Stomach (tissue), 9 donors: ENCODE measurements around the gene ADSS1. TPM values are rescaled to one million over a fixed set of nuclear protein-coding genes. Genes with fewer than 3 reads are reported as not detected.

ENCODE experiments used
- DNase-seq, 2 donors: peaks; one replicate each; pipeline versions ENCODE4 v3.0.0 to v3.0.0-alpha.2; 2013 to 2019
- H3K27ac ChIP-seq, 5 donors: fragments of 200-600 bp in 4 of 5; sonication (generic) in 4 of 5; one replicate each; pipeline ENCODE4 v1.5.1; 2013 to 2019; ENCODE audit warnings: mild to moderate bottlenecking in 1 of 5, moderate library complexity in 1 of 5
- H3K27me3 ChIP-seq, 3 donors: fragments of 200-600 bp; sonication (generic); one replicate each; pipeline ENCODE4 v1.5.1; 2017 to 2019; ENCODE audit warnings: mixed run types in 1 of 3
- H3K36me3 ChIP-seq, 4 donors: fragments of 200-600 bp; sonication (generic); 1 replicate in 3 of 4; 2 replicates in 1 of 4; pipeline ENCODE4 v1.5.1; 2016 to 2019
- H3K4me1 ChIP-seq, 4 donors: fragments of 200-600 bp; sonication (generic); one replicate each; pipeline ENCODE4 v1.5.1; 2016 to 2019
- H3K4me3 ChIP-seq, 4 donors: fragments of 200-600 bp; sonication (generic) in 3 of 4; one replicate each; pipeline ENCODE4 v1.5.1; 2016 to 2019; ENCODE audit warnings: mild to moderate bottlenecking in 1 of 4
- H3K9me3 ChIP-seq, 4 donors: fragments of 200-600 bp; sonication (generic); one replicate each; pipeline ENCODE4 v1.5.1; 2016 to 2019
- EP300 ChIP-seq: sonication (generic); formaldehyde crosslinking; IDR thresholded peaks from one replicate; pipeline ENCODE4 v1.6.1; 2017; ENCODE audit warnings: antibody characterized with exemption
- POLR2A ChIP-seq, 4 donors: fragments of 450-650 bp; IDR thresholded peaks; one replicate each; pipeline ENCODE4 v1.6.1; 2016; ENCODE audit warnings: antibody characterized with exemption in 4 of 4, control low read depth in 2 of 4, mild to moderate bottlenecking in 1 of 4, moderate library complexity in 1 of 4
- POLR2AphosphoS5 ChIP-seq, 3 donors: sonication (generic); formaldehyde crosslinking; IDR thresholded peaks; one replicate each; pipeline ENCODE4 v1.6.1; 2016; ENCODE audit warnings: antibody characterized with exemption in 3 of 3
- WGBS, 5 donors: extraction: QIAGEN DNeasy Blood & Tissue Kit in 3 of 5; methylation state at CpG; one replicate each; pipeline versions ENCODE4 v1.1.5 to v1.1.7; 2013 to 2018; 5-methylcytosine and 5-hydroxymethylcytosine counted together
- intact Hi-C: fragments of 100-400 bp; cut with DNase I; formaldehyde crosslinking; loops from one replicate; pipeline ENCODE4 v1.15.1; 2023; ENCODE audit warnings: low total_unique reads
- polyA plus RNA-seq, 3 donors: library from polyadenylated mRNA; stranded (reverse); fragments of 200-250 nt; gene quantifications; one replicate each; pipeline ENCODE4 v1.2.3, GENCODE V29; 2013
- total RNA-seq, 5 donors: library from RNA; depleted of rRNA; stranded (reverse); fragments of >200 nt; gene quantifications; one replicate each; pipeline versions ENCODE4 v1.1.0 to v1.2.3, GENCODE V29; 2014 to 2016
- TF ChIP-seq, protein P1 (sequence below), 7 experiments: fragments of 450-650 bp in 4 of 7; fragments of 200-600 bp in 3 of 7; sonication (generic) in 3 of 7; IDR thresholded peaks; one replicate each; pipeline ENCODE4 v1.5.1; 2016 to 2019; ENCODE audit warnings: antibody characterized with exemption in 7 of 7, control low read depth in 2 of 7, mild to moderate bottlenecking in 1 of 7
- donor health status: healthy with polysubstance abuse.
- donor health status: Bipolar disorder and iron deficiency.
- donor health status: healthy.

Gene ADSS1
- total and polyA plus RNA-seq, 8 donors = 7.0 to 59.4 (median 12.3) TPM; not detected in 1

DNA sequence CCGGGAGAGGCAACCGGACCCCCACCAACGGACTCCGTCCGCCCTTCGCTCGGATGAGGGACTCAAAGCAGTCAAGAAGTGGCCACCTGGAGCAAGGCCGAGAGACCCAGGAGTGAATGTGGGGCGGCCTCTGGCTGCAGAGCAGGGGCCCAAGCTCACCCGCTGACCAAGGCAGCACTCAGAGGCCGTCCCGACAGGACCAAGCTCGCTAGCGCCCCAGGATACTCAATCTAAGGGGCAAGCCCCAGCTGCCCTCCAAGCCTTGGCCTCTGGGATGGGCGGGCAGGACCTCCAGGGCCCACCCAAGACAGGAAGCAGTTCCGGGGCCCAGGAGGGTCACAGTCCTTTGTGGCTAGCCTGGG lies 70.6 kb downstream of the ADSS1 start:
- intact Hi-C loops = no loop called here
- Histone ChIP-seq H3K27me3 (no peaks in the 10 kb centered on the region), H3K27ac (peak overlapping the region; percentile 78 to 95 (median 88)), H3K9me3 (no peaks in the 10 kb centered on the region), H3K36me3 (peaks cover 23 to 30% (median 30%) of the 10 kb centered on the region in 4 donors), H3K4me3 (peak overlapping the region; percentile 77 to 96 (median 86)), H3K4me1 (peaks cover 63 to 90% (median 82%) of the 10 kb centered on the region in 4 donors)
- 1 to 9% (median 4%) methylated on average over 9 to 16 of the region's 16 CpGs for WGBS, 5 donors
- peak; percentile 45 to 63 for DNase-seq
- TF ChIP-seq, protein P1, sequence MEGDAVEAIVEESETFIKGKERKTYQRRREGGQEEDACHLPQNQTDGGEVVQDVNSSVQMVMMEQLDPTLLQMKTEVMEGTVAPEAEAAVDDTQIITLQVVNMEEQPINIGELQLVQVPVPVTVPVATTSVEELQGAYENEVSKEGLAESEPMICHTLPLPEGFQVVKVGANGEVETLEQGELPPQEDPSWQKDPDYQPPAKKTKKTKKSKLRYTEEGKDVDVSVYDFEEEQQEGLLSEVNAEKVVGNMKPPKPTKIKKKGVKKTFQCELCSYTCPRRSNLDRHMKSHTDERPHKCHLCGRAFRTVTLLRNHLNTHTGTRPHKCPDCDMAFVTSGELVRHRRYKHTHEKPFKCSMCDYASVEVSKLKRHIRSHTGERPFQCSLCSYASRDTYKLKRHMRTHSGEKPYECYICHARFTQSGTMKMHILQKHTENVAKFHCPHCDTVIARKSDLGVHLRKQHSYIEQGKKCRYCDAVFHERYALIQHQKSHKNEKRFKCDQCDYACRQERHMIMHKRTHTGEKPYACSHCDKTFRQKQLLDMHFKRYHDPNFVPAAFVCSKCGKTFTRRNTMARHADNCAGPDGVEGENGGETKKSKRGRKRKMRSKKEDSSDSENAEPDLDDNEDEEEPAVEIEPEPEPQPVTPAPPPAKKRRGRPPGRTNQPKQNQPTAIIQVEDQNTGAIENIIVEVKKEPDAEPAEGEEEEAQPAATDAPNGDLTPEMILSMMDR (IDR thresholded peaks at IDR 0.05) = no peak
- no peak for TF ChIP-seq POLR2A (IDR thresholded peaks at IDR 0.05)
- TF ChIP-seq EP300 = no peak
- no peak for TF ChIP-seq POLR2AphosphoS5 (IDR thresholded peaks at IDR 0.05)

DNA sequence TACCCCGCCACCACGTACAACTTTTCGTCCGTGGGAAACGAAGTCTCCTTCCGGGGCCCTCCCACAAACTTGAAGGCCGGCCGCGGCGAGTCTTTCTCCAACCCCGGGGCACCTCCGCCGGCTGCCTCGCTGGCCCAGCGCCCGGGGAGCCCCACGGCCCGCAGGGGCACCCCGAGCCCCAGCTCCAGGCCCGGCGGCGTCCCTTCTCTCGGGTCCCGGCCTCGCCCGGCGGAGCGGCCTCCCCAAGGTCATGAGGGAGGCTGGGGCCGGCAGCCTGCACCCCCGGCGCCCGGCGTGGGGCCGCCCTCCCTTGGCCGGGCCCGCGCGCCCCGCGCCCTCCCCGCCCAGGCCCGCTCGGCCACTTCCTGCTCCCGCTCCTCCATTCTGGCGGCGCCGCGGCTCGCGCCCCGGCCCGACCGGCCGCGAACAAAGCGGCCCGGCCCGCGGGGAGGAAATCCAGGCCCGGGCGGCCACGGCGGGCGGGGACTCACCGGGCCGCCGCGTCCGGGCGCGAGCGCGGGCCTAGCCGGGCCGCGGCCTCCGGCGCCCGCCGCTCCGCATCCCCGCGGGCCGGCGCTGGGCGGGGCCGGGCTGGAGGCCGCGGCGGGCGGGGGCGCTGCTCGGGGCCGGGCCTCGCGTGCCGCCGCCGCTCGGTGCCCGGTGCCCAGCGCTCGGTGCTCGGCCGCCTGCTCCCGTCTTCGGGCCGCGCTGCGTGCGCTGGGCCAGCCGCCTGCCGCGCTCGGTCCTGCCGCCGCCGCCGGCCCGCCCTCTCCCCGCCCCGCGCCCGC lies 71.2 kb downstream of the ADSS1 start, which contains the start of gene AKT1:
AKT1 (minus strand) TSS at position 756 of the 788 bp plus-strand sequence. CDS start 3,105 bp downstream, outside the sequence.
- TF ChIP-seq, protein P1 (IDR thresholded peaks at IDR 0.05) = no peak
- TF ChIP-seq POLR2AphosphoS5 (IDR thresholded peaks at IDR 0.05) (no peak), POLR2A (IDR thresholded peaks at IDR 0.05) (no peak), EP300 (no peak)
- DNase-seq = peak; percentile 51 to 70
- intact Hi-C loops = no loop called here
- Histone ChIP-seq H3K27me3 (no peaks in the 10 kb centered on the region), H3K27ac (peak within 1 kb of the TSS; percentile 88 to 98 (median 95)), H3K36me3 (peaks cover 17 to 24% (median 24%) of the 10 kb centered on the region in 4 donors), H3K4me3 (peak within 1 kb of the TSS; percentile 77 to 96 (median 86)), H3K4me1 (peaks cover 63 to 90% (median 82%) of the 10 kb centered on the region in 4 donors), H3K9me3 (no peaks in the 10 kb centered on the region)
- 0% methylated on average over 10 to 123 of the region's 124 CpGs for WGBS, 5 donors

DNA sequence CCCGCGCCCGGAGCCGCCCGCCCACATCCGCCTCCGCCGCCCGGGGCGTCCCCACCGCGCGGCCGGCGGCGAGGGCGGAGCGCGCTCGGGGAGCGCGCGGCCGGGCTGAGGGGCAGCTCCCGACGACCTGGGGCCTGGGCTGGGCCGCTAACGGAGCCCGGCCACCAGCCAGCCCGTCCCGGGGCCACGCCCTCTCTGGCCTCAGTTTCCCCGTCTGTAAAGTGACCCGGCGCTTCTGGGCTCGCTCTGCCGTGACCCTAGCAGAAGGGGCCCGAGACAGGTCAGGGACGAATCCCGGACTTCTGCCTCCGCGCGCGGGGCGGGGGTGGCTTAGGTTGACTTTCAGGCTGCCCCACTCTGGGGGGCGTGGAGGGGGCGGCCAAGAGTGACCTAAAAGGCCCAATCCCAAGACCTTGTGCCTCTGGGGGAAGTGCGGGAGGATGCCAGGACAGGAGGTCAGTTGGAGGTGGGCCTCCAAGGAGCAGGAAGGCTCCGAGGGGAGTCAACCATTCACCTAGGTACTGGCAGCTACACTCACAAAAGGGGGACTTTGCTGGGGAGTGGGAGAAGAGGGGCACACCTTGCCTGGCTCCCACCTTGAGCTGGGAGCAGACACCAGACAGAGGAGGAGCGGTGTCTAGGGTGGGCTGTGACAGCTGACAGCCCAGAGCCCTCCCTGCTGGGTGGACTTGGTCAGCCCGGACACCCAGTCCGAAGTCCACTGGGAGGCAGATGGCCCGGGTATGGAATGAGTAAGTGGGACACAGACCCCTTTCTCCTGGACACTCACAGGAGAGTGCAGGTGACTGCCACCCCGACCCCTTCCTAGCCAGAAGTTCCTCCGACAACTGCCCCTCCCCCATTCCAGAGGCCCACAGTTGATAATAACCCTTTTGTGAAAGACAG lies 72.0 kb downstream of the ADSS1 start:
- intact Hi-C loops = no loop called here
- Histone ChIP-seq H3K27ac (peak overlapping the region; percentile 86 to 98 (median 89)), H3K36me3 (peaks cover 9 to 16% (median 15%) of the 10 kb centered on the region in 4 donors), H3K4me1 (peaks cover 56 to 82% (median 76%) of the 10 kb centered on the region in 4 donors), H3K27me3 (no peaks in the 10 kb centered on the region), H3K4me3 (peak overlapping the region; percentile 46 to 50 (median 48)), H3K9me3 (no peaks in the 10 kb centered on the region)
- DNase-seq = peak; percentile 68 to 87
- WGBS, 5 donors = 8 to 53% (median 19%) methylated on average over 8 to 55 of the region's 55 CpGs
- TF ChIP-seq POLR2AphosphoS5 (IDR thresholded peaks at IDR 0.05) (no peak), POLR2A (IDR thresholded peaks at IDR 0.05) (no peak), EP300 (no peak)
- TF ChIP-seq, protein P1 (IDR thresholded peaks at IDR 0.05) = no peak

DNA sequence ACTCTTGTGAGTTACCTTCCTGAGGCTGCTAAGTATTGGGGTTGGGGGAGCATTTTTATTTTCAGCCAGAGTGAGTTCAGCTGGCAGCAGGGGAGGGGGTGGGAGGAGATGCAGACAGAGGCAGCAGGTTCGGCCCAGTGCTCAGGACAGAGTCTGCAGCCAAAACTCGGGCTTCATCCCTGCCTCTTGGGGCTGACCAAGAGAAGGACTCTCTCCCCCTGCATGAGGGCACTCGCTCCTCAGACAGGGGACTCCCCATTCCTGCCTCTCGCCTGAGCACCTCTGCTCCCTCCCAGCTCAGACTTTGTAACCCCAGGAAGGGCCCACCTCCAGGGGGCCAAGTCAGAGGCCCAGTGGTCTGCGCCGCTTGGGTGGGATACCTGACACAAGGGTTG lies 72.7 kb downstream of the ADSS1 start:
- intact Hi-C loops = no loop called here
- Histone ChIP-seq H3K27me3 (no peaks in the 10 kb centered on the region), H3K4me1 (peaks cover 60 to 82% (median 76%) of the 10 kb centered on the region in 4 donors), H3K27ac (peak overlapping the region; percentile 61 to 98 (median 89)), H3K4me3 (no peak overlapping the region), H3K9me3 (no peaks in the 10 kb centered on the region), H3K36me3 (peaks cover 2 to 10% (median 9%) of the 10 kb centered on the region in 4 donors)
- no peak for DNase-seq
- no peak for TF ChIP-seq EP300
- TF ChIP-seq, protein P1 (IDR thresholded peaks at IDR 0.05) = no peak
- no peak for TF ChIP-seq POLR2A (IDR thresholded peaks at IDR 0.05)
- TF ChIP-seq POLR2AphosphoS5 (IDR thresholded peaks at IDR 0.05) = no peak
- 67 to 79% (median 71%) methylated on average over 6 of the region's 6 CpGs; no CpG with 5 or more reads in 1 of the 5 donors for WGBS, 5 donors
